NCI-H2171 (cell line): Measurements from ENCODE around the gene LYPLAL1.
"Not testable (repeated sequence)": the region's sequence is repeated elsewhere in the genome, so short reads cannot be mapped to it uniquely, and the experiment has no call there.

ENCODE experiments used
- DNase-seq: peaks from one replicate; lab custom pipeline; 2025; lab: John Stamatoyannopoulos, UW

LYPLAL1 gene

DNA sequence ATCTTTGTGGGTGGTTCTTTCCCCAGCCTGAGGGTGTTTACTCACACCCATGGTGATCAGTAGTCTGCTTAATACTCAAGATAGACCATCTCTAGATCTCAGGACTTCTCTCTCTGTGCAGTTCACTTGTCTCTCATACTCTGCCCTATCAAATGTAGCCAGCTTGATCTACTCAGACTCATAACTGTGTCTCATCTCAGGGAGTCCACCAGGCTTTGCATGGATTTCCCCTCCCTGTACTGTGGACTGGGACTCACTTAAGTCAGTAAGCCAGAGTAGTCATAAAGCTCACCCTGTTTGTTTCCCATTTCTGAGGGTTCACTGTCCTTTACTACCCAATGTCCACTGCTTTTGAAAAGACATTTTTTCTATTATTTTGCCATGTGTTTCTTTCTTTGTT, 41.8 kb downstream of the LYPLAL1 start:
- DNase-seq = no peak

DNA sequence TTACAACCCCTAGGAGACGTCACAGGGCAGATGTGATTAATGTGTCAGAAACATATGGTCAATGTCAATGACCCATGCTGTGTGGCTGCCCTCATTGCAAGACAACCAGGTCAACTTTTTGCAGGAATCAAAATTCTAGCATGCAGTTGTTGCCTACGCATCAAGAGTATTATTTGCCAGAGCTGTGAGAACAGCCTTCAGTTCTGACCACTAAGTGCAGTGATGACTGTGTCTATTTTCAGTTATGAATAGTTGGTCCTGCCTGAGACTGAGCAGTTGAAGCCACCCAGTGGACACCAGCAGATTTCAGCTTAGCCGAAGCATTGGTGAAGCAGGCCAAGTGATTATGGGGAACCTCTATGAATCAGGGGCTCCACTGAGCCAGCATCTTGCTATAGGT, 47.3 kb downstream of the LYPLAL1 start:
- DNase-seq = no peak

DNA sequence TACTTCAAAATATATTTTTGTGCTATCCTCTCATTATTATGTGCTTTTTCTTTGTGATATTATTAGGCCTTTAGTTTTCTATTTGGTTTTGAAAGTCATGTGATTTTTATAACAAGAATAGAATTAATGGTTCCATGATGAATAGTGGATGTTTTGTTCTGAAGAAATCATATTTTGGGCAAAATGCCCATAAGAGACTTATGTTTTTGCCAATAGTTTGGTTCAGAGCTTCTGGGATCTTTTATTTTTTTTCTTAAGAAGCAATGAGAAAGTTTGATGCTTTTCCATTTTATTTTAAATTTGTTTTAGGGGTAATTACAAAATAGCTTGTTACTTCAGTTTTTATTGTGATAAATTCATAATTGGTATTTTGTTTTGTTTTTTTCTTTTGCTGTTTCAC, 49.8 kb downstream of the LYPLAL1 start:
- no peak for DNase-seq

DNA sequence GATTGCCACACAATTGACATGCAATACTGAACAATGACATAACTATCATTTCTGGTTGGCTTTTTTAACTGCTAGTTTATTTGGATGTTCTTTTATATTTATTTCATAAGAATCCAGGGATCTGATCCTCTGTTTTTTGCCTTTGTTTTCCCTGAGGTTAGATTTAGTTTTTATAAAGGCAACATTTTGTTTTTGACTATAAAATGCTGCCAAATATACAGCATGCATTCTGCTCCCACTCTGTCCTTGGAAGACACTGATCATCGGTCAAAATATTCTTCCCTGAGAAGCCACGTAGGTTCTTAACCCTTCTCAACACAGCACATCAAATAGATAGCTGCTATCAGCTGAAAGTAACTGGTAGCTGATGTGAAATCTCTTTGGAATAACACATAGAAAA, 52.5 kb downstream of the LYPLAL1 start:
- no peak for DNase-seq

DNA sequence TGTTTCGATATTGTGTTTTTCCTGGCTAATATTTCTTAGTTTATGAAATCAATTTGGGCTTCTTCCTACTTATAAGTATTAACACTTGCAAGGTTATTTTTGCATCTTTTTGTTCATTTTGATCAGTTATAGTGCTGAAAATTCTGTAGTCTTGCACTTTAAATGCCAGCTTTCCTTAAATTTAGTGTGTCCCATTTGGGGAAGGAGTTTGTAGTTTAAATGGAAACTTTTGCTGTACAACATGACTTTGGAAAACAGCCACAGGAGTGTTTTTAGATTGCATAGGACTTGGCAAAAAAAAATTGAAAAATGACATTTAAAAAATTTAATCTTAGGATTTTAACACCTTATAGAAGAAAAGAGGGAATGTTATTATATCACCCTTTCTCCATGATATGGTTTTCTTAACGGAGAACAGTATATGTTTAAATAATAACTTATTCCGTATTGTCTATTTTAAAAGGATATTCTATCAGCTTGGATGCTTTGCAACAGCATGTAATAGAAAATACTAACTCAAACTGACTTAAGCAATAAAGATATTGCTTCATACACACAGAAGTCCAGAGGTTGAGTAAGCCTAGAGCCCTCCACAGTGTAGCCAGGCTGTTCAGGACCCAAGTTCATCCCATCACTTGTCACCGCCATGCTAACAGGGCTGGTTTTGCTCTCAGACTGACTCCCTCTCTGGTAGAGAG, 53.8 kb downstream of the LYPLAL1 start:
- no peak for DNase-seq

DNA sequence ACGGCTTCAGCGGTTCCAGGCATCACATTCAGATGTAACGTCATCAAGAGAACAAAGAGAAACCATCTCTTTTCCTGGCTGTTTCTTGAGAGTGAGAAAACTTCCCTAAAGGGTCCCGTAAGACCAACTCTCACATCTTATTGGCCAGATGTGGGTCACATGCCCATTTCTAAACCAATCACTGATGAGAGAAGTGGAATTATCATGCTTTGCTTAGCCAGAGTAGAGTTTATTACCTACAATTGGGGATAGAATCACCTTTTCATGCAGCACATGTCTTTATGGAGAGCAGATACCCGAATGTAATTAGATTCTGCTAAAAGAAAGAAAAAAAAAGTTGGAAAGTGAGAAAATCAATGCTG, 54.4 kb downstream of the LYPLAL1 start:
- DNase-seq = no peak

DNA sequence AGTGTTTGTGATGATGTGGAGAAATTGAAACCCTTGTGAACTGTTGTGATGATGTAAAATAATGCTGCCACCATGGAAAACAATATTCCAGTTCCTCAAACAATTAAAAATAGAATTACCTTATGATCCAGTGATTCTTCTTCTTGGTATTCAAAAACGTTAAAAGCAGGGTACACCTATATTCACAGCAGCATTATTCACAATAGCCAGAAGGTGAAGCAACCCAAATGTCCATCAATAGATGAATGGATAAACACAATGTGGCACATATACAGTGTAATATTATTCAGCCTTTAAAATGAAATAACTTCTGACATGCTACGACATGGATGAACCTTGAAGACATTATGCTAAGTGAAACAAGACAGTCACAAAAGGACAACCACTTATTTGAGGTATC, 59.2 kb downstream of the LYPLAL1 start:
- no peak for DNase-seq

DNA sequence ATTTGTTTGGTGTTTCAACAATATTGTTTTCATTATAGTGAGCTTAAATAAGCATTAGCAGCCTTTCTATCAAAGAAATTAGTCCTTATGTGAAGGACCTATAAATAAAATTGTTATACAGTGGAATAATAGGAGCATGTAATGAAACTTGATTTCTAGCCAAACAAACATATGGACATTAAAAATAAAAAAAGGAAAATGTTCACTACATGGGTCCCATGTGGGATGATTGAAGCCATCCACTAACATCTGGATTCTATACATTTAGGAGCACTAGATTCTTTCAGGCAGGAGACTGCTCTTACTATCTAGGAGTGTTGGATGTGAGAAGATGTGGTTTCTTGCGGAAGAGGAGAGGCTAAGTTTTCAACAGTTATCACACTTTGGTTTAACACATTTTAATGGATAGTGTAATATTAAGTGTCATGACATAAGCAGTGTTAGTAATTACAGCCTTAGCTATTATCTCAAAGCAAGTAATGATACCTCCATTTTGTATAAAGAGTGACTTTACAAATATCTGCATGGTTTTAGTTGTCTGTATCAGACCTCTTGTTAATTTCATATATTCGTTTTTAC, 62.3 kb downstream of the LYPLAL1 start:
- DNase-seq = no peak

DNA sequence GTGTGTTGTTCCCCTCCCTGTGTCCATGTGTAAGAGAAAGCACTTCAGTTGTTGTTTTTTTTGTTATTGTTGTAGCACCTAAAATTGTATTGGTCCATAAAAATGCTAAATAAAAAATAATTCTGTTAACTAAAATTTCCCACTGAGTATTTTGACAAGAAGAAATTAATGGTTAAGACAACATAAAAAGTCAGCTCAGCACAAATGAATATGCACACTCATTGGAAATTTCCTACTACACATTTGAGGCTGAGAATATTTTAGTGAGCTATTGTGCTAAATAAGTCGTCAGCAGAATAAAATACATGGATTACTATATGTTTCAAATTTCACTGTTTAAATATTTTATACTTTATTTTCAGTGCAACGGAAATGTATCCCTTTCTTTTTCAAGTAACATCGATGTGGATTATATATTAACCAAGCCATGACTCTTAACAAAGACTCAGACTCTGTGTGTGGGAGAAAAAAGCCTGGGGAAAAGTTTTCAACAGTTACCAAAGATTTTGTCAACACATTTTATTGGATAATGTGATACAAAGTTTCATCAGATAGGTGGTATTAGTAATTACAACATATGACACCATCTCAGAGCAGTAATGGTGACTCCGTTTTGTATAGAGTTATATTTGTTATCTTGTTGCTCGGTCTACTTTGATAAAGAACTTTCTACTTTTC, 63.4 kb downstream of the LYPLAL1 start:
- no peak for DNase-seq

DNA sequence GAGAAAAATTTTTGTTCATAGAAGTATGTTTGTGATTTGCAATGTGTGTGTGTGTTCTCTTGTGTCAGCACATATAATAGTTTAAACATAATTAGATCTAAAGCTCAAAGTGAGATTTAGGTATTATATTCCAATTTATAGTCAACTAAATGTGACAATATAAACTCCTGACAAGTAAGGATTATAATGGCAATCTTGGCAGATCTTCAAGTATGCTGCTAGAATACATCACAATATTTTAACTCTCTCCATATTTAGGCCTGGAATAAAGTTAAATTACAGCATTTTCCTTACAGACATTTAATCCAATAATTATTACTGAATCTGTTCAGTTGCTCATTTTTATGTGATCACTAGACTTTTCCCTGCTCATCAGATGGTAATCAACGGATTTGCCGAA, 65.8 kb downstream of the LYPLAL1 start:
- no peak for DNase-seq

DNA sequence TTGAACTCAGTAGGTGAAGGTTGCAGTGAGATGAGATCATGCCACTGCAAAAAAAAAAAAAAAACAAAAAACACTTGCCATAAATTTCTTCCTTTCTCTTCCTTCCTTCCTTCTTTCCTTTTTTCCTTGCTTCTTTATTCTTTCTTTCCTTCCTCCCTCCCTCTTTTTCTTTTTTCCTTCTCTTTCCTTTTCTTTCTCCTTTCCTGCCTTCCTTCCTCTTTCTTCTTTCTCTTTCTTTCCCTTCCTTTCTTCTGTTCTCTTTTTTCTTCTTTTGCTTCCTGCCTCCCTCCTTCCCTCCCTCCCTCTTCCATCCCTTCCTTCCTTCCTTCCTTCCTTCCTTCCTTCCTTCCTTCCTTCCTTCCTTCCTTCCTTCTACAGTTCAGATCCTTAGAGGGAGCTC, 71.2 kb downstream of the LYPLAL1 start:
- no peak for DNase-seq

DNA sequence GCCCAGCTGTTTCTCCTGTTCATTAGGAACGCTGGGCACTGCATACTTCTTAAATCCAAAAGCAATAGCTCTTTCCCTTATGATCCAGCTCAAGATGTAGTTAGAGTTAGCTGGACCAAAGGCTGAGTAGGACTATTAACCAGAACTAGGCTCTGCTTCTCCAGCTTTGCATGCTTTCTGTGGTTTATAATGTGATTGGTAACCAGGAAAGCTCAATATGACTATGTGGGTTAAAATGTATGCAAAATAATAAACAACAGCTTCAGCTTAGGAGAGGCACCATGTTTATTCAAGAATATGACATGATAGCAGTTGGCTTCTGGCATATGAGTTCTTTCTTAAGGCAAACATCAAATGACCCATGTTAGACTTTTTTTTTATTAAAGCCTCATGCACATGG, 73.8 kb downstream of the LYPLAL1 start:
- DNase-seq = no peak

DNA sequence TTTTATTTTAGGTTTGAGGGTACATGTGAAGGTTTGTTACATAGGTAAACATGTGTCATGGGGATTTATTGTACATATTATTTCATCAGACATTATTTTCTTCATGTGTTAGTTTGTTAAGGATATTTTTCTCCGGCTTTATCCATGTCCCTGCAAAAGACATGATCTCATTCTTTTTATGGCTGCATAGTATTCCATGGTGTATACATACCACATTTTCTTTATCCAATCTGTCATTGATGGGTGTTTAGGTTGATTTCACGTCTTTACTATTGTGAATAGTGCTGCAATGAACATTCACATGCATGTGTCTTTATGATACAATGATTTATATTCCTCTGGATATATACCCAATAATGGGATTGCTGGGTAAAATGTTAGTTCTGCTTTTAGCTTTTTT, 76.8 kb downstream of the LYPLAL1 start:
- DNase-seq = not testable (repeated sequence)

DNA sequence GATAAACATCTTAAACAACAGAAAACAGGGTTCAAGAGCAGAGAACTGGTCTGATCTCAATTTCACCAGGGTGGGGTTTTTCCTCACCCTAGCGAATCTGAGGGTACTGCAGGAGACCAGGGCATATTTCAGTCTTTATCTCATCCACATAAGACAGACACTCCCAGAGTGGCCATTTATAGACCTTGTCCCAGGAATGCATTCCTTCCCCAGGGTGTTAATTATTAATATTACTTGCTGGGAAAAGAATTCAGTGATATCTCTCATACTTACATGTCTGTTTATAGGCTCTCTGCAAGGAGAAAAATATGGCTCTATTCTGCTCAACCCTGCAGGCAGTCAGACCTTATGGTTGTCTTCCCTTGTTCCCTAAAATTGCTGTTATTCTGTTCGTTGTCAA, 84.1 kb downstream of the LYPLAL1 start:
- no peak for DNase-seq

DNA sequence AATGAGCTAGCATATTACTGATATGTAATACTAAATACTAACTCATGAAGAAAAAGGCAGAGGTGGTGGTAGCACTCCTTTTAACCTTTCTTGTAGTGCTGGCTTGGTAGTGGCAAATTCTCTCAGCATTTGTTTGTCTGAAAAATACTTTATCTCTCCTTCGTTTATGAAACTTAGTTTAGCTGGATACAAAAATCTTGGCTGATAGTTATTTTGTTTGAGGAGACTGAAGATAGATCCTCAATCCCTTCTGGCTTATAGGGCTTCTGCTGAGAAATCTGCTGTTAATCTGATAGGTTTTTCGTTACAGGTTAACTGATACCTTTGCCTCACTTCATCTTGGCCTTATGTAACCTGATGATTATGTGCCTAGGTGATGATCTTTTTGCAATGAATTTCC, 87.8 kb downstream of the LYPLAL1 start:
- DNase-seq = no peak
